ENCODE data around the gene MED29. TPM values are rescaled to one million over a fixed set of nuclear protein-coding genes. Genes with fewer than 3 reads are reported as not detected.

Gene MED29
- total and polyA plus RNA-seq, 12 donors = 36.1 to 221 (median 58.4) TPM

DNA sequence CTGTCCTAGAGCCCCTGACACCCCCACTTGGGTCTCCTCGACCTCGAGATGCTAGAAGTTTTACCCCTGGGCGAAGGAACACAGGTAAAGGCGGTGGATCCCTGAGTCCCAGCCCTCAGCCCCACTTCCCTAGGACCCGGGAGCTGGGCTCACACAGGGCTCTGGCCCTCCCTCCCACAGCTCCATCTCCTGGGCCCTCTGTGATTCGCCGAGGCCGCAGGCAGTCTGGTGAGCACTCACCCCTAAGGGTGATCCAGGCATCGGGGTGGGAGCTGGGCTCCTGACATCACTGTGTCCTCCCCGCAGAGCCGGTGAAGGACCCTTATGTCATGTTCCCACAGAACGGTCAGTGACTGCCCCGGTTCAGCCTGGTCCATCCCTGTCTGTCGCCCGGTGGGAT is 29.6 kb downstream of the MED29 start:
- H3K4me3 ChIP-seq = no peak overlapping the region
- no peaks in the 10 kb centered on the region for H3K9me3 ChIP-seq (replicated peaks in 1 of 3)
- intact Hi-C loops (cut with DNase I) = no loop called here
- no peak for TF ChIP-seq POLR2A (IDR thresholded peaks at IDR 0.05)
- TF ChIP-seq, protein P1, sequence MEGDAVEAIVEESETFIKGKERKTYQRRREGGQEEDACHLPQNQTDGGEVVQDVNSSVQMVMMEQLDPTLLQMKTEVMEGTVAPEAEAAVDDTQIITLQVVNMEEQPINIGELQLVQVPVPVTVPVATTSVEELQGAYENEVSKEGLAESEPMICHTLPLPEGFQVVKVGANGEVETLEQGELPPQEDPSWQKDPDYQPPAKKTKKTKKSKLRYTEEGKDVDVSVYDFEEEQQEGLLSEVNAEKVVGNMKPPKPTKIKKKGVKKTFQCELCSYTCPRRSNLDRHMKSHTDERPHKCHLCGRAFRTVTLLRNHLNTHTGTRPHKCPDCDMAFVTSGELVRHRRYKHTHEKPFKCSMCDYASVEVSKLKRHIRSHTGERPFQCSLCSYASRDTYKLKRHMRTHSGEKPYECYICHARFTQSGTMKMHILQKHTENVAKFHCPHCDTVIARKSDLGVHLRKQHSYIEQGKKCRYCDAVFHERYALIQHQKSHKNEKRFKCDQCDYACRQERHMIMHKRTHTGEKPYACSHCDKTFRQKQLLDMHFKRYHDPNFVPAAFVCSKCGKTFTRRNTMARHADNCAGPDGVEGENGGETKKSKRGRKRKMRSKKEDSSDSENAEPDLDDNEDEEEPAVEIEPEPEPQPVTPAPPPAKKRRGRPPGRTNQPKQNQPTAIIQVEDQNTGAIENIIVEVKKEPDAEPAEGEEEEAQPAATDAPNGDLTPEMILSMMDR (IDR thresholded peaks at IDR 0.05) = no peak
- H3K27me3 ChIP-seq = no peaks in the 10 kb centered on the region
- no peak for DNase-seq
- WGBS, 4 donors = 87 to 96% (median 93%) methylated on average over 4 to 15 of the region's 15 CpGs
- H3K4me1 ChIP-seq (replicated peaks in 1 of 2) = no peaks in the 10 kb centered on the region
- peaks cover 0 to 14% of the 10 kb centered on the region in 2 donors for H3K36me3 ChIP-seq (replicated peaks in 1 of 2)
- H3K27ac ChIP-seq = no peak overlapping the region

DNA sequence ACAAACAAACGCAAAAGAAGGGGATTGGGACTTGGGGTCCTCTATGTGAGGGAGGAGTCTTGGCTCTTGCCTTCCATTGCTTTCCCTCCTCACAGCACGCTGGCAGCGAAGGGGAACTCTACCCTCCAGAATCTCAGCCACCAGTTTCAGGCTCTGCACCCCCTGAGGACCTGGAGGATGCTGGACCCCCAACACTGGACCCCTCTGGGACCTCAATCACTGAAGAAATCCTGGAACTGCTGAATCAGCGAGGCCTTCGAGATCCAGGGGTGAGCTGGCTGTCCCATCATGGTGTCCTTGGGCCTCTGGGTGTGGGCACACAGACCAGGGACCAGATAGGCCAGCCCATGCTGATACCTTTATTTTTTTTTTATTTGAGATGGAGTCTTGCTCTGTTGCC is 30.8 kb downstream of the MED29 start:
- whole genome bisulfite sequencing, 4 donors = 83 to 94% (median 90%) methylated on average over 1 to 5 of the region's 5 CpGs
- Histone ChIP-seq H3K27me3 (no peaks in the 10 kb centered on the region), H3K36me3 (replicated peaks in 1 of 2) (peaks cover 0 to 14% of the 10 kb centered on the region in 2 donors), H3K27ac (no peak overlapping the region), H3K9me3 (replicated peaks in 1 of 3) (no peaks in the 10 kb centered on the region), H3K4me1 (replicated peaks in 1 of 2) (no peaks in the 10 kb centered on the region), H3K4me3 (no peak overlapping the region)
- intact Hi-C loops (cut with DNase I) = no loop called here
- no peak for TF ChIP-seq POLR2A (IDR thresholded peaks at IDR 0.05)
- TF ChIP-seq, protein P1 (IDR thresholded peaks at IDR 0.05) = no peak
- DNase-seq = no peak

GRCh38 chr19:39423258-39424086 is 32.3 kb downstream of the MED29 start:
- intact Hi-C loops (cut with DNase I) = no loop called here
- Histone ChIP-seq H3K27me3 (no peaks in the 10 kb centered on the region), H3K36me3 (replicated peaks in 1 of 2) (peaks cover 0 to 8% of the 10 kb centered on the region in 2 donors), H3K27ac (no peak overlapping the region), H3K4me3 (no peak overlapping the region), H3K4me1 (replicated peaks in 1 of 2) (peaks cover 4 to 6% of the 10 kb centered on the region in 2 donors), H3K9me3 (replicated peaks in 1 of 3) (no peaks in the 10 kb centered on the region)
- TF ChIP-seq, protein P1 (IDR thresholded peaks at IDR 0.05) = no peak
- TF ChIP-seq POLR2A (IDR thresholded peaks at IDR 0.05) = no peak
- DNase-seq = no peak
- 85 to 91% (median 90%) methylated on average over 26 to 35 of the region's 35 CpGs for WGBS, 4 donors

GRCh38 chr19:39424934-39425333 is 33.8 kb downstream of the MED29 start:
- Histone ChIP-seq H3K9me3 (replicated peaks in 1 of 3) (no peaks in the 10 kb centered on the region), H3K27ac (no peak overlapping the region), H3K4me1 (replicated peaks in 1 of 2) (peaks cover 10 to 13% of the 10 kb centered on the region in 2 donors), H3K27me3 (no peaks in the 10 kb centered on the region), H3K4me3 (no peak overlapping the region), H3K36me3 (replicated peaks in 1 of 2) (peaks cover 0 to 4% of the 10 kb centered on the region in 2 donors)
- 76 to 82% (median 79%) methylated on average over 2 to 16 of the region's 16 CpGs for WGBS, 4 donors
- TF ChIP-seq, protein P1 (IDR thresholded peaks at IDR 0.05) = no peak
- no peak for TF ChIP-seq POLR2A (IDR thresholded peaks at IDR 0.05)
- intact Hi-C loops (cut with DNase I) = no loop called here
- DNase-seq = no peak

All from adrenal gland (tissue), 12 donors.